SK-MEL-5 (cell line): ENCODE data around the gene ZC3H12D. TPM values are rescaled to one million over a fixed set of nuclear protein-coding genes. Genes with fewer than 3 reads are reported as not detected.
"Not testable (repeated sequence)": the region's sequence is repeated elsewhere in the genome, so short reads cannot be mapped to it uniquely, and the experiment has no call there.

Experiments
- DNase-seq: peaks from one replicate; pipeline ENCODE4 v3.0.0-alpha.2; 2016; ENCODE audit warnings: low read depth, low spot score
- in situ Hi-C: cut with HindIII; loops from 2 replicates; pipeline ENCODE4 v1.10.0; 2016; ENCODE audit warnings: low sequenced_read_pairs, high pct_unique_total_duplicates, low pct_unique_long_range_greater_than_20kb
- polyA plus RNA-seq, 2 experiments: library from polyadenylated mRNA; depleted of rRNA; stranded (reverse); fragments of >200 nt; gene quantifications; 2 replicates each; pipeline ENCODE4 v1.2.3, GENCODE V29; 2015
- total RNA-seq: library from RNA; depleted of rRNA; stranded (reverse); fragments of >200 nt; shearing (Covaris generic); gene quantifications from 2 replicates; pipeline ENCODE4 v1.2.3, GENCODE V29; 2014; rRNA removed

ZC3H12D gene
- 0.13 TPM in 1 of 2 replicates, not detected in the other for total RNA-seq
- not detected in 2 replicates for polyA plus RNA-seq (2015; cell fraction: cytosol; rRNA removed)
- 0.05 TPM in 1 of 2 replicates, not detected in the other for polyA plus RNA-seq (2015; cell fraction: nucleus; rRNA removed)

DNA sequence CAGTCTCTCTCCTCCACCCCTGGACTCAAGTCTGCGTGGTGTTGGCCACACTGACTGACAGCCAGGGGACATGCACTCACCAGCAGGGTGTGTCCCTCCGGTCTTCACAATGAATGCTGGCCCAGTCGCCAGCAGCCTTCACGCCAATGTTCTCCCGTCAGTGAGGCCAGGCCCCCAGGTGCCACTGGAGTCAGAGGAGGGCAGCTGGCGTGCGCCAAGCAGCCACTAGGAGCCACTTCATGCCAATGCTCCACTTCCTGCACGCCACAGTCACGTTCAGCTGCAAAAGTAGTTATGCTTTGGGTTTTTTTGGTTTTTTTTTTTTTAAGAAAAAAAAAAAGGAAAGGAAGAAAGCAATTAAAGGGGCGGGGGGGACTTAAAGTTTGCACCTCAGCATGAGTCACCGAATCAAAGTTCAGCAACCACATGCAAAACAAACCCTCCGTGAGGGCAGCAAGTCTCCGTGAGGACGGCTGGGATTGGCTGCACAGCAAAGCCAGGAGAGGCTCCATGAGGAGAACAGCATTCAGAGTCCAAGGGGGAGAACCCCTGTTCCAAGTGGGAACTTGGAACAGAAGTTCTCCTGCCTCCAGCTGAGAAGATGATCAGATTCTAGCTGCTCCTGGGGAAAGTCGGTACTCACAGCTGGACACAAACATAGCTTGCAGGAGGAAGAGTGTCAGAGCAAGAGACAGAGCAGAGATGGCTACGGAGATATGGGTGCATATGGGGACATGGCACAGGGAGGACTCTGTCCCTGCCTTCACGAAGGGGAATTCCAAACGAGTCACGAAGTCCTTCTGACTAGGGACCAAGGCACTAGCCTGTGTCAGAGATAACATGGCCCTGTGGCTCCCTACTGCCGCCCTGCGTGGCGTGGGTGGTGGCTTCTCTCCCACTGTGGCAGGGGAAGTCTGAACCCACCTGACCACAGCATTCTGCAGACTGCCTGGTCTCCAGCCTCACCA is at the start of gene ZC3H12D:
ZC3H12D (minus strand) TSS at position 282 of the 968 bp plus-strand sequence. CDS start 10,471 bp downstream, outside the sequence.
- in situ Hi-C loops = no loop called here

DNA sequence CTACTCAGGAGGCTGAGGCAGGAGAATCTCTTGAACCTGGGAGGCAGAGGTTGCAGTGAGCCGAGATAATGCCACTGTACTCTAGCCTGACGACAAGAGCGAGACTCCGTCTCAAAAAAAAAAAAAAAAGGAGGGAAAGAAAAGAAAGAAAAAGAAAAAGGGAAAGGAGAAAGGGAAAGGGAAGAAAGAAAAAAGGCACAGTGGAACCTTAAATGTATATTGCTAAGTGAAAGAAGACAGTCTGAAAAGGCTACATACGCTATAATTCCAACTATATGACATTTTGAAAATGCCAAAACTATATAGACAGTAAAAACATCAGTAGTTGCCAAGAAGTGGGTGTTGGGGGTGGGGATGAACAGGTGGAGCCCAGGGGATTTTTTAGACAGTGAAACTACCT is 44.8 kb upstream of the ZC3H12D start:
- no peak for DNase-seq

More for the DNA sequence above, at the start of gene ZC3H12D:
- no peak for DNase-seq

DNA sequence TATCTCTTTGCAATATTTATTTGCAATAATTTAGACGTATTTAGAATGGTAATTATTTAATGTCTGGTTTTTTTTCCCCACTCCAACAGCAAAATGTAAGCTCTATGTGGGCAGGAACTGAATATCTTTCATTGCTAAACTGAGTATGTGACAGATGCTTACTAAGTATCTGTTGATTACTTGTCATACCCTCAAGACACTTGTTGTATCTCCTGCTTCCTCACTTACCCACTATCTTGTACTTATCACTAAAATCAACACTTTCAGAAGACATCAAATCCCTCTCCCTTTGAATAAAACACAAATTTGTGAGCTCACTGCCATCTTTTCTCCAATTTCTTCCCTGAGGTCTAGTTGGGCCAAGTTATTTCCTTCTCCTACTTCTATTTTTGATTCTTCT is 30.7 kb upstream of the ZC3H12D start:
- DNase-seq = no peak
- in situ Hi-C loops = no loop called here

More for the DNA sequence above, 44.8 kb upstream of the ZC3H12D start:
- in situ Hi-C loops = no loop called here

DNA sequence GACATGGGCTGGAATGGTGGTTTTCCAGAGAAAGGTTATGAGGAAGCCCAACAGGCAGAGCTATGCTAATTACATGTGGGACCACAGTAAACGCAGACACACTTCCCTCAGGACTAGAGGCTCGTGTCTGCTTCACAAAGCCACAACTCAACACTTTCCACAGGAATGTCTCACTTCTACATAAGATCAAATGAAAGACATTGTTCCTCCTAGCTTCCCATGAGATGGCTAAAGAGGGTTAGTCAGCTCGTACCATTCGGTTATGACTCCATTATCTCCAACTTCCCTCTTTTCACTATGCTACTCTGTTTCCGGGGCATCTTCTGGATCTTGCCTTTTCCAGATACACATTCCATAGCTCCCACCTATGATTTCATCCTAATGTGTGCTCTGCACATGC is 29.1 kb upstream of the ZC3H12D start:
- DNase-seq = peak; percentile 65
- in situ Hi-C loops = no loop called here

DNA sequence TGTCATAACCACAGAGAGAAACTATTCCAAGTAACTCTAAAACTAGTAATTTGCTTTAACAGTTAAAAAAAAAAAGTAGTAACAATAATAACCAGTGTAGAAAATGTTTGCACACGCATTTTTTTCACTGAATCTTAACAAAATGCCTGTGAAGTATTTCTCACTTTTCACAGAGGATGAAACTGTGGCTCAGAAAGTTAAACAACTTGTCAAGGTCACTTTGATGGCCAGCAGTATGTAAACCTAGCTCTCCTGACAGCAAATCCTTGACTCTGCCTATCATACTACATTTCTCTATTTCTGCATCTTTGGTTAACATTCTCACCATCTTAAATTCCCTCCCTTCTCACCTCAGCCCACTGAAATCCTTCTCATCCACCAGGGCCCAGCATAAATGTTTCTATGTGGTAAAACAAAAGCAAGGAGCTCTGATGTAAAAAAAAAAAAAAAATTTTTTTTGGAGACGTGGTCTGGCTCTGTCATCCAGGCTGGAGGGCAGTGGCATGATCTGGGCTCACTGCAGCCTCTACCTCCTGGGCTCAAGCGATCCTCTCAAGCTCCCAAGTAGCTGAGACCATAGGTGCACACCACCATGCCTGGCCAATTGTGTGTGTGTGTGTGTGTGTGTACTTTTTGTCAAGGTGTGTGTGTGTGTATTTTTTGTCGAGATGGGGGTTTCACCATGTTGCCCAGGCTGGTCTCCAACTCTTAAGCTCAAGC is 26.1 kb upstream of the ZC3H12D start:
- DNase-seq = no peak
- in situ Hi-C loops = no loop called here

DNA sequence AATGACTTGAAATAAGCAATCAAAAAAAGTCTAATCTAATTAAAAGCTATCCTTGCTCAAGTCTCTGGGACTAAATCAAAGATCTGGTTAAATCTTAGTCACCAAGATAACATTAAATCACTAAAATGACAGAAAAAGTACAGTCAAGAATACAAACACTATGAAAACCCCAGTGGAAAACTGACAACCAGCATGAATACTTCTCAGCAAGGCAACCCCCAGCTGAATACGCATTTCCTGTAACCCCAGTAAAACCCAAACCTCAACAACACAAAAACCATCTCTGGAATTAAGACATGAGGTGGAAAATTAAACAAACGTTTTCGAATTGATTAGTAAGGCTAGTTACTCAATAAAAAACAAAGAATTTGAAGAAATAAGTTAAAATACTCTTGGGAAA is 23.7 kb upstream of the ZC3H12D start:
- in situ Hi-C loops = no loop called here

DNA sequence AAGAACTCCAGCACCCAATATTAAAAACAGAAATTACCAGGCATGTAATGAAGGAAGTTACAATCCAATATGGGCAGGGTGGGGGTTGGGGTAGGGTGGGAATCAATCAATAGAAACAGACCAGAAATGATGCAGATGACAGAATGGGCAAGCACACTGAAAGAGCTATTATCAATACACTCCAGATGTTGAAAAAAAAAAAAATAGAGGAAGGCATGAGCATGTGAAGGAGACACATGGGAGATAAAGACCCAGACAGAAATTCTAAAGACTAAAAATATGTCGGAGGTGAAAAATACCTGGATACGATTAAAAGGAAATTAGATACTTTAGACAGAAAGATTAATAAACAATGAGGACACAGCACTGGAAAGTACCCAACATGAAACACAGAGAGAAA is 19.1 kb upstream of the ZC3H12D start:
- in situ Hi-C loops = no loop called here
- no peak for DNase-seq

More for the DNA sequence above, 23.7 kb upstream of the ZC3H12D start:
- DNase-seq = no peak

DNA sequence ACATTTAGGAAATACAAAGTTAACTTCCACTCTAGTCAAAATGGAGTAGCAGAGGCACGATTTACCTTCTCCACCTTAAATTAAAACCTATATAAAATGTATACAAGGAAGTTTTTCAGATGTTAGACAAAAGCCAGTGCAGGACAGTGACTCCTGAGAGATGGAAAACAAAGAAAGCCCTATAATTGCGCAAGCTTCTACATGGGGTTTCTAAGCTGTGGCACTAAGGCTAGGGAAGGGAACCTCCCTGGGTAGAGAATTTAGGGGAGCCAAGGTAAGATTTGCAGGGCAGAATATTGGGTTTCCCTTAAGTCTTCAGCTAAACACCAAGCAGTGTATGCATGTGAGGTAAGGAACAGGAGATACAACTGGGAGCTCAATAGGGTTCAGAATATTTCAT is 18.5 kb upstream of the ZC3H12D start:
- DNase-seq = no peak
- in situ Hi-C loops = no loop called here

DNA sequence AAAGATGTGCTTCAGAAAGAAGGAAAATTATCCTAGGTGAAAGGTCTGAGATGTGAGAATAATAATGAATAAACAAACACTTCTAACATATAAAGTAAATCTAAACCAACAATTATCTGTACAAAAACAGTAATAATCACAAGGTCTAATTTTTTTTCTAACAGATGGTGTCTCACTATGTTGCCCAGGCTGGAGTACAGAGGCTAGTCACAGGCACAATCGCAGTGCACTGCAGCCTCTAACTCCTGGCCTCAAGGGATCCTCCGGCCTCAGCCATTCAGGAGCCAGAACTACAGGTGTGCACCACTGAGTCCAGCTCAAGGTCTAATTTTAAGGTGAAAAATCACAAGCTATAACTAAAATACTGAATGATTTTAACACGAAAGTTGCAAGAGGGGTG is 17.0 kb upstream of the ZC3H12D start:
- in situ Hi-C loops = no loop called here
- DNase-seq = no peak

DNA sequence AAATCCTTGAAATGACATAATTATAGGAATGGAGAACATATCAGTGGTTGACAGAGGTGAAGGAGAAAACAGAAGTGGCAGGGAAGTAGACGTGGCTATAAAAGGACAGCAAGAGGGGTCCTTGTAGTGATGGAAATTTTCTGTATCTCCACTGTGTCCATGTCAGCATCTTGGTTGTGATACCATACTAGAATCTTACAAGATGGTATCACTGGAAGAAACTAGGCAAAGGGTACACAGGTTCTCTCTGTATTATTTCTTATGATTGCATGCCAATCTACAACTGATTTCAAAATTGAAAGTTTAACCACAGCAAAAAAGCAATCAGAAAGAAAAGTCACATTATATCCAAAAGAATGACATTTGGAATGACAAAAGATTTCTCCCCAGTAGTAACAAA is 16.4 kb upstream of the ZC3H12D start:
- in situ Hi-C loops = no loop called here
- no peak for DNase-seq

DNA sequence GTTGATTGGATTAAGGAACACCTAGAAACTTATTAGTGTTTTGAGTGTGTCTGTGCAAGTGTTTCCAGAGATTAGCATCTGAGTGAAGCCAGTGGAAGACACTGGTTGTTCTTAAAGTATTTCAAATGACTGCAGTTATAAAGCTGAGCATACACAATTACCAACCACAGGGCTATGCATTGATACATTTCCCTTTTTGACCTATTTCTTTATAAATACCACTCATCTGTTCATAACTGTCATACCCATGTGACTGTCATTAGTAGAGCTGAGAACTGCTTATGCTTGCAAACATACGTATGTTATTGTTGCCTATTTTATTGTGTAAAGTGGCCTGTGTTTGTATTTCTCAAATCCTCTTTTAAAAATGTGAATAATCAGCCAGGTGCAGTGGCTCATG is 15.3 kb upstream of the ZC3H12D start:
- in situ Hi-C loops = no loop called here
- DNase-seq = peak; percentile 11

DNA sequence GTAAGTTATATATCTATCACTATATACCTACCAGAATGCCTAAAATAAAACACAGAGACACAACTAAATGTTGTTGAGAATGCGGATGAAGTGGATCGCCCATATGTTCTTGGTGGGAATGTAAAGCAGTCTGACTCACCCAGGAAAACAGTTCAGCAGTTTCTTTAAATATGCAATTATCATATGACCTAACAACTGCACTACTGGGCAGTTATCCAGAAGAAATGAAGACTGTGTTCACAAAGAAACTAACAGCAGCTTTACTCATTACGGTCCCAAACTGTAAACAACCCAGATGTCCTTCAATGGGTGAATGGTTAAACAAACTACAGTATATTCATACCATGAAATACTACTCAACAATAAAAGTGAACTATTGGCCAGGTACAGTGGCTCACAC is 14.3 kb upstream of the ZC3H12D start:
- peak; percentile 62 for DNase-seq
- in situ Hi-C loops = no loop called here

DNA sequence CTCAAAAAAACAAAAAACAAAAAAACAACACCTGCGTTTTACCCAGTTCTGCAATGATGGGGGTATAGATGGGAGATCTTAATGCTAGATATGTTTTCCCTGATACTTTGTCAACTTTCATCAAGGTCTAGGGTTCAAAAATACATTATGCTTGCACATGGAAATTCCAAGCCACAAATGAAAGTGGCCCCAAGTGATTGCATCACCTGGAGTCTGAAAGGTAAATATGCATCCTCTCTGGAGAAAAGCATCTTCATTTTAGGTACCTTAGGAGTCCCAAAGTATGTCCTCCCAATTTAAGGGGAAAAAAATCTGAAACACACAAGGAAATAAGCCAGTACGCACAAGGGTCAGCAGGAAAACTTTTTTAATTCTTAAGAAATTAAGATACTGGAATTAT is 12.6 kb upstream of the ZC3H12D start:
- in situ Hi-C loops = no loop called here
- no peak for DNase-seq

DNA sequence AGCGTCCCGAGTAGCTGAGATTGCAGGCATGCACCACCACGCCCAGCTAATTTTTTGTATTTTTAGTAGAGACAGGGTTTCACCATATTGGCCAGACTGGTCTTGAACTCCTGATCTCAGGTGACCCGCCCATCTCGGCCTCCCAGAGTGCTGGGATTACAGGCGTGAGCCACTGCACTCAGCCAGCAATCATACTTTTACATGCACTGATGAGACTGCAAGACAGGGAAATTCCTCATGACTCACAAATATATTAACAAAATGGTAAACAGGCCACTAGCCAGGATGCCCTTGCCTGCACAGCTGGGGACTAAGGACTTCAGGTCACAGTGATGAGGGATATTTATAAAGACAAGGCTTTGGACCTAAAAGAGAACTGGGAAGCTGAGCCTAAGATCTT is 11.8 kb upstream of the ZC3H12D start:
- in situ Hi-C loops, DNase-seq: not testable (repeated sequence)

DNA sequence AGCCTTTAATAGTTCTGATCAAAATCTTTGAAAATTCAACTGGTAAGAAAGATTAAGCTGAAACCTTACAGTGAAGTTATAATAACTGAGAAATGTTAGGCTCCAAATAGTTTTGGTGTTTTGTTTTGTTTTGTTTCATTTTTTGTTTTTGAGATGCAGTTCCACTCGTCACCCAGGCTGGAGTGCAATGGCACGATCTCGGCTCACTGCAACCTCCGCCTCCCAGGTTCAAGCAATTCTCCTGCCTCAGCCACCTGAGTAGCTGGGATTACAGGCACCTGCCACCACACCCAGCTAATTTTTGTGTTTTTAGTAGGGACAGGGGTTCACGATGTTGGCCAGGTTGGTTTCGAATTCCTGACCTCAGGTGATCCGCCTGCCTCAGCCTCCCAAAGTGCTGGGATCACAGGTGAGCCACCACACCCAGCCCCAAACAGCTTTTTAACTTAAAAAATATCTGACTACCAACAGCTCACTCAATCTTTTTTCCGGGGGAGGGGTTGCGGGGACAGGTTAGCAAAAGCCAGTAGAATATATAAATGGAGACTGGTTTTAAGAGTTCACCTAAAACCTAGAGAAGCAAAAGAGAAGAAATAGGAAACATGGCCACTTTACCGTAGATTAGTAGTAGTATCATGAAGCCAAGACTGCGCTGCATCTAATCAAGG is 10.7 kb upstream of the ZC3H12D start:
- DNase-seq, in situ Hi-C loops: not testable (repeated sequence)

DNA sequence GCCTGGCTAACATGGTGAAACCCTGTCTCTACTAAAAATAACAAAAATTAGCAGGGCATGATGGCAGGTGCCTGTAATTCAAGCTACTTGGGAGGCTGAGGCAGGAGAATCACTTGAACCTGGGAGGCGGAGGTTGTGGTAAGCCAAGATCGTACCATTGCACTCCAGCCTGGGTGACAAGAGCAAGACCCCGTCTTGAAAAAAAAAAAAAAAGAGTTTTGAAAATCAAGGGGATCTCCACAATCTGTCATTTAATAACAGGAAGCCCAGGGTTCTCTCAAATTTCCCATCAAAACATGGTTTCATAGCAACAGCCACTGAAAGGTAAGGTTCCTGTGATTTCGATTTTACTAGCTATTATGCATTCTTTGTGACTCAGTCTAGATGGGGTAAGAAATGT is 10.0 kb upstream of the ZC3H12D start:
- DNase-seq, in situ Hi-C loops: not testable (repeated sequence)

DNA sequence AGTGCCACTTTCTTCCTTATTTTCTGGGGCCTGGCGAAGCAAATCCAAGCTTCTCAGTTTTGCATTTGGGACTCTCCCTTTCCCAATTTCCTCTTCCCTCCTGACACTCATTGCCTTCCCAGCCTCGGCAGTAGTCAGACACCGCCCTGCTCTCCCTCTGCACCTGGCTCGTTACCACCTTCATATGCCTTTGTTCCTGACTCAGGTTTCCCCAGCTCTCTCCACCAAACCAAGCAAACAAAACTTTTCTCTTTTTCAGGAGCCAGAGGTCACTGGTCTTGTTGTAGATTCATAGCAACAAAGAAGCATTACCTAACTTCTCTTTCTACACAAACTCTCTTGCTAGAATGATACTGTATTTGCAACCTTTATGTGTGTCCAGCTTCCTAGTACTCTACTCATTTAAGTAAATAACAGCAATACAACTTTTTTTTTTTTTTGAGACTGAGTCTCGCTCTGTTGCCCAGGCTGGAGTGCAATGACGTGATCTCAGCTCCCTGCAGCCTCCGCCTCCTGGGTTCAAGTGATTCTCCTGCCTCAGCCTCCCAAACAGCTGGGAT is 9.0 kb upstream of the ZC3H12D start:
- in situ Hi-C loops = no loop called here
- DNase-seq = no peak
